GM19452 (cell line): ENCODE data around the gene NFE2L2.
"Not testable (repeated sequence)": the region's sequence is repeated elsewhere in the genome, so short reads cannot be mapped to it uniquely, and the experiment has no call there.

Experiments used
- ATAC-seq: cut with Tn5 transposase; IDR thresholded peaks from one replicate; pipeline ENCODE4 v1.9.1; 2021; ENCODE audit not compliant: unreplicated experiment

The NFE2L2 gene

DNA sequence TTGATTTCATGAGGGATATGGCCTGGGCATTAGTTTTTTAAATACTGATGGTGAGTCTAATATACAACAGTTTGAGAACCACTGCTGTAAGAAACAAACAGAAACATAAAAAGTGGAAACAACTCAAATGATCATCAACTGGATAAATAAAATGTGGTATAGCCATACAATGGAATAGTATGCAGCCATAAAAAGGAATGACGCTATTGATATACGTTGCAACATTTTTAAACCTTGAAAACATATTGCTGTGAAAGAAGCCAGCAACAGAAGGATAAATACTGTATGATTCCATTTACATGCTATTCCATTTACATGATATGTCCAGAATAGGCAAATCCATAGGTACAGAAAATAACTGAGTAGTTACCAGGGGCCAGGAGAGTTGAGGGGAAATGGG lies 6.5 kb downstream of the NFE2L2 start:
- ATAC-seq = no peak

DNA sequence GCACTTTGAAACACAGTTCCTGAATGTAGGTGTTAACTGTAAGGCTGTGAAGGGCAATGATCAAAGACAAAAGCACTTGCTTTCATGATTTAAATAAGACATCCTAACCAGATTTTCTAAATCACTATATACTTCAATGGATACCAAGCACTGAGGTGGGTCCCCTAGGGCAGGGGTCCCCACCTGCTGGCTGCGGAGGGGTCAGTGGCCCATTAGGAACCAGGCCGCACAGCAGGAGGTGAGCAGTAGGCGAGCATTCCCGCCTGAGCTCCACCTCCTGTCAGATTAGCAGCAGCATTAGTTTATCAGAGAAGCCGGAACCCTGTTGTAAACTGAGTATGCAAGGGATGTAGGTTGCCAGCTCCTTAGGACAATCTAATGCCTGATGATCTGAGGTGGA lies 7.1 kb downstream of the NFE2L2 start:
- no peak for ATAC-seq

DNA sequence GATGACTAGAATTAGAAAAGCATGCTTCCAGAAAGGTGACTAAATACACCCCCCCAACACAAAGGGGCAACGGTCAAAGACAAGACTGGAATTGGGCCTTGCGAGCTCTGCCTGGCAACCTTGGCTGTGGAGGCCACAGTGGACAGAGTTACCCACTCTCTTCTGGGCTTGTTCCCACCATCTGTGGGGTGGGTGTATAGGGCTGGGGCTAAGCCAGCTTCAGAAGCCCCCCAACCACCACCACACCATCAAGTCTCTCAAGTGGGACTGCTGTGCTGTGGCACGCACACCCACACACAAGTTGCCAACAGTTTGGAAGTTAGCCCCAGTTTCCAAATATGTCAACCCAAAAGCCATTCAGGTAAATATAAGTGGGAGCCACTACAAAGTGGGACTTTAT lies 7.8 kb downstream of the NFE2L2 start:
- no peak for ATAC-seq

DNA sequence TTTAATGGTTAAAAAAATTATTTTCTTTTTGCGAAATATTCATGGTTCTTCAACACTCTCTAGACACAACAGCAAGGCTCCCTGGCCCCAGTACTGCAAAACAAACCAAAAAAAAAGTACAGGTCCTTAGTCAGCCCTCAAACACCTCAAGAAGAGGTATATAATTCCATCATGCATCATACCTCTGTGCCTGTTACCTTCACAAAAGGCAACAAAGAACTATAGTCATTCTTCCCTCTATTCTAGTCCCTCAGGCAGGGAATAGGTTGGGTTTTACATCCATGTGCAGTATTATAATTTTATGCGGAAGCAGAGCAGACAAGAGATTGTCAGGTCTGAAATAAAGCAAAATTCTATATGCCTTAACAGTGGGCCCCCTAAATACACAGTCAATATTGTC lies 8.5 kb downstream of the NFE2L2 start:
- no peak for ATAC-seq

DNA sequence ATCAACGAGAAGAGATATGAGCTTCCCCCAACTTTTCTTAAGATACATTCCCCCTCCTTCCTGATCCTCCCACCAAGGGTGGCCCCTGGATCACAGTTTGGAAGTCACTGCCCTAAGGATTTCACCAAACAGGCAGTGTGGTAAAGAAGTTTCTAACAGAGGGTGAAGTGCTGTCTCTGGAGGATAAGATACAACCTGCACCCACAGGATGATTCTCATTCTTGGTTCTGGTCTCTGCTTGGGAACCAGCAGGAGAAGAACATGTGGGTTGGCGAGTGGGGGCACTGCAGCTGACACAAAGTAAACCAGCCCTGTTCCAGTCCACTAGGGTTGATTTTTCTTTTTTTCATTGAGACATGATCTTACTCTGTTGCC lies 9.3 kb downstream of the NFE2L2 start:
- ATAC-seq = no peak

DNA sequence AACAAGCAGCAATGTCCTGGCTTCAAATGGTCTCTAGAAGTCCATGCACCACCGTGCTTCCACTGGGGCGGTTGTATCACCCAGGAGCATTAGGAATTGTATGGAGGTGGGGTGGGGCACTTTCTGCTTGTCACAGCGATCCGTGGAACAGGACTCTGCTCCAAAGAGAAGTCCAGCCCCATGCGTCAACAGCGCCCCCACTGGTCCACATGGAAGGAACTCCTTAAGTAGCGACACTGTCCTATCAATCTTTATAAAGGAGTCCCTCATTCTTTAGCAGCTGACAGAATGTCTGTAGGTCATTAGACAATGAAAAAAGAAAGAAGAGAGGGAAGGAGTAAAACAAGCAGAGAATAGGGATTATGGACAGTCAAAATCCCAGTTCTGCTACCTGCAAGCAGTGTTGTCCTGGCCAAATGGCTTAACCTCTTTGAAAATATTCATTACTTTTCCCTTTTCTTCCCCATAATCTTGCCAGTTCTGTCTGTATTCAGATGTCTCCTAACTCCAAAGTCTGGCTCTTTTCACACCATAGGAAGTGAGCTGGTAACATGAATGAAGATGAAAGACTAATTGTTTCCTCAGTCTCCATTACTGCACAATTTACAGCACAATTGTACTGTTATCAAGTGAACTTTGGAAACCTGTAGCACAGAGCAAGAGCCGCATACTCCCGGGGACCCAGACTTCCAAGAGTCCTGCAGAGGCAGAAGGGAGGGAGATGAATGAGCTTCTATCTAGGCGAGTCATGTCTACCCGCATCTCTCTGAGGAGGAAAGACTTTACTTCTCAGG lies 9.9 kb downstream of the NFE2L2 start:
- no peak for ATAC-seq

DNA sequence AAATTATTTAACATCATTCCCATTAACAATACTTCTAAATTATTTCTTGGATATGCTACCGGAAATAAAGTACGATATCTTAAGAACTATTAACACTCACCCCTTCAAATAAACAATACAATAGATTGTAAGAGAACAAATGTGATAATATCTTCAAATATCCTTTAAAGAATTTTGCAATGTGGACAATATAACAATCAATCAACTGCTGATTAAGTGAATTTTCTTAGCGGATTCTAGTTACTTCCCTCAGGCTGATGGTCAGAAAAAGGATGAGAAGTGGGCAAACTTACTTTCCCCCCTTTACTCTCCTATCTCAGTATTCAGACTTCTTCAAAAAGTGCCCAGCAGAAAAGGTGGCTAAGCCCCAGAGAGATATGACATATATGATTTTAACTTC lies 10.8 kb downstream of the NFE2L2 start:
- no peak for ATAC-seq

DNA sequence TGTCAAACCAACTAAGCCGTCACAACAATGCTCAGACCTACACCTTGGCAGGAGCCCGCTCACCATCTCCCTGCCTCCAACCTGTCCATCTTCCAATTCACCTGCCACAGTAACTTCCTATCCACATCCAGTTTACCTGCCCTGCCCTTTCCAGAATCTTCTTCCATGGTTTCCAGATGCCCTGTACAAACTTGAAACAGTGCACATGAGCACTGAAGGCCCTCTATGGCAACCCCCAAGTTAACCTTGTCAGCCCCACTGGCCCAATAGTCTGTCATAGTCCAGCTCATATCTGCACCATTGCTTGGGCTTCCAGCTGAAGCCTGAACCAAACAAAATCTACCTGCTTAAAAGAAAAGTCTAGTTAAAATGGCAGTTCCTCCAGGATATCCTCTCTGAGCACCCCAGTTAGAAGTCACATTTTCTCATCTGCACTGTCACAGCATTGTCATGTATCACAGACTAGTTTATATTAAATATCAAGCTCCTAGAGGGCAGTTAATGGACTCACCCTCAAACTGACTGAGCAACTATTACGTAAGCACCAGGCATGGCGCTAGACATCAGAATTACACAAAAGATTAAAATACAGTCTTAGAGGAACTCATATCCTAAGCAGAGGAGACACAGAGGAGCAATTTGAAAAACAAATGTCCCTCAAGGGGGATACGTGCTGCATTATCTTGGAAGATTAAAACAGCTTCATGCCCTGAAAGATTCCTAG lies 11.6 kb downstream of the NFE2L2 start:
- ATAC-seq = no peak

DNA sequence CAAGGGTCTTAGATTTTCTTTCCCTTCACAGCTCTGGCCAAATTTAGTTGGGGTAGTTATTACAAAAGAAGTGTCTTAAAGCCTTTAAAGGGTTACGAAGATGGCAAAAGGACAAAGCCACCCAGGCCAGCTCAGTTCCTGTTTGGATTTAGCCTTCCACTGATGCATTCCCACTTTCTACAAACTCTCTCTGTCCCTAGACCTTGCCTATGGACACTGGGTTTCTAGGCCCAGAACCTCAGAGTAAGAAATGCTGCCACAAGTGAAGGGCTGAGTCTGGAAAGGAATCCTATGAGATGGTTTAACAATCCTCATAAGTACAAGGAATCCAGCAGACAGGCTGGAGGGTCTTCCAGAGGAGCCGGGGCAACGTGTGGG lies 13.4 kb downstream of the NFE2L2 start:
- ATAC-seq = no peak

DNA sequence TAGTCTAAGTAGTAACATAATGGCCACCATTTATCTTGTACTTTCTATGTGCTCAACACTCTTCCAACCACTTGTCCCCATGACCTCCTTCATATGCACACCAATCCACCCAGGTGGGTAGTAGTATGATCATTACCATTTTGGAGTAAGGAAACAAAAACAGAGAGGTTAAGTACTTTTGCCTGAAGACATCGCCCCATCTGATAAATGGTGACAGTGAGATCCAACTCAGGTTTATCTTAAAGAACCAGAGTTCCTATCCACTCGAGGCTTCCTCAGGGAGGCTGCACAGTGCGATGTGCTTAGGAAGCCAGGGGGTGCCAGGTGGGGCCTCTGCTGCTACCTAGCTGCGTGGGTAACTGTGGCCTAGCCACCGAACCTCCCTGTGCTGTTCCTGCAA lies 14.1 kb downstream of the NFE2L2 start:
- no peak for ATAC-seq

DNA sequence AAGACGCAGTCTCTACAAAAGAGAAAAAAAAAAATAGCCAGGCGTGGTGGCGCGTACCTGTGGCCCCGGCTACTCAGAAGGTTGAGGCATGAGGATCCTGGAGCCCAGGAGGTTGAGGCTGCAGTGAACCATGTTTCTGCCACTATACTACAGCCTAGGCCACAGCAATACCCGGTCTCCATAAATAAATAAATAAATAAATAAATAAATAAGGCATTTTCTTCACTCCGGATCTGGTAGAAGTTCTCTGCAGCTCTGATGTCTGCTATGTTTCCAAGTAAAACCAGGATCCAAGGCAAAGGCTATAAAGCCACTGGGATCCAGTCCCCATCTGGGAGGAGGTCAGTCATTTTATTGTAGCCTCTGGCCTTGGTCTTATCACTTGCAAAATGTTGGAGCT lies 15.5 kb downstream of the NFE2L2 start:
- ATAC-seq = no peak

DNA sequence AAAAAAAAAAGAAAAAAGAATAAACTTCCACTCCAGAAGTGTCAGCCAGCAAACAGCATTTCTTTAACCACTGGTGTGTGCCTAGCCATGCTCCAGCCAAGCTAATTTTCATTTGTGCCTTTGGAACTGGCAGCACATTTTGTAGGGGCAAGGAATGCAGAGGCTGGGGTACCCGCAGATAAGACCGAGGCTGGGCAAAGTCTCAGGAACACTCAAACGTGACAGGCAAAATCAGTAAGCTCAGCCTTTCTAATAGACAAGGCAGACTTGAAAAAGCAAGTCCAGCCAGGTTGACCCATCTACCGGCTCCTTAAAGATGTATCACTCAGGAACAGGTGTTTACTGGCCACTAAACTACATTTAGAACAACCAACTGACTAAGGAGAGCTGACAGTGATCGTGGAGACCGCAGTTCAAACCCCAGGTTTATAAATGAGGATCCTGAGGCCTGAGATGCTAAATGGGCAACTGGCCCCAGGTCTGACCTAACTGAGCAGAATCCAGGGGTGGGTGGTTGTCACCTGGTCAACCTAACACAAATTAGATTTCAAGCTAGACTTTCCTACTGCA lies 16.7 kb downstream of the NFE2L2 start:
- no peak for ATAC-seq

DNA sequence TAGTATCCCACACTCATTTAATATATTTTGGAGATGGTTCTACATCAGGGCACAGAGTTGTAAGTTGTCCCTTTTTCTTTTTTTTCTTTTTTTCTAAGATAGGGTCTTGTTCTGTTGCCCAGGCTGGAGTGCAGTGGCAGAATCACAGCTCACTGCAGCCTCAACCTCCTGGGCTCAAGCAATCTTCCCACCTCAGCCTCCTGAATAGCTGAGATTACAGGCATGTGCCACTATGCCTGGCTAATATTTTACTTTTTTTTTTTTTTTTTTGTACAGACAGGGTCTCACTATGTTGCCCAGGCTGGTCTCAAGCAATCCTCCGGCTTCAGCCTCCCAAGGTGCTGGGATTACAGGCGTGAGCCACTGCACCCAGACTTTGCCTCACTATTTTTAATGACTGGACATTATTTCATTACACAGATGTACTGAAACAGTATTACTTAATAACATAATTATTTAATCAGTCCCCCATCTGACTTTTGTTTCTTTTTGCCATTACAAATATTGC lies 17.9 kb downstream of the NFE2L2 start:
- ATAC-seq = not testable (repeated sequence)

DNA sequence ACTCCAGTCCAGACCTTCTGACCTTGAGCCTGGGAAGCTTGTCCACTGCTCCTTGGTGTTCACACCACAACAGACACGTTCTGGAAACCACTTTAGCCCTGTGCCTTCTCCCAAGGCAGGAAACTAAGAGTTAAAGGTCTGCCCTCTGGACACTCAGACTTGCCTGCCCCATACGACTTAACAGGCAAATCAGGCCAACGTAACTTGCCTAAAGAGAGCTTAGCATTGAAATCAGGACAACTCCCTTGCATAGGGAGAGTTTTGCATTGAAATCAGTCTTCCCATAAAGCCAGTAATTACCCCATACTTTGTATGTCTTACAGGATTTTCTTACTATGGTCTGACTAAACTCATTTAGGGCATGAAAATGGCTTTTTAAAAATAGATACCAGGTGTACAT lies 18.5 kb downstream of the NFE2L2 start:
- no peak for ATAC-seq

DNA sequence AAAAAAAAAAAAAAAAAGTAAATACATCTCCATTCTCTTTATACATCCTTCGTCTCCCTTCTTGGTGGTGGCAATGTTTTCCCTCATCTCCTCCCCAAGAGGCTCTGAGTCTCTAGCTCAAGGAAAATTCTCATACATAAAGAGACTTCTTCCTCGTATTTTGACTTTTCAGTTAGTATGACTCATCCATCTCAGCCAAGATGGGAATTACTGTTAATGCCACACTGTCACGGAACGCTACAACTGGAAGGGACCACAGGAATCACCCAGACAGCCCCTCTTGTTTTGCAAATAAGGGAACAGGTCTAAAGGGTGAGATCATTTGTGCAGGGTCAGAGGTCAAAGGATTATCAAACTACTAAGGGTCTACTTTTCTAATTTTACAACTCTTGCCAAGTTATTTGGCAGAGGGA lies 19.5 kb downstream of the NFE2L2 start:
- no peak for ATAC-seq

DNA sequence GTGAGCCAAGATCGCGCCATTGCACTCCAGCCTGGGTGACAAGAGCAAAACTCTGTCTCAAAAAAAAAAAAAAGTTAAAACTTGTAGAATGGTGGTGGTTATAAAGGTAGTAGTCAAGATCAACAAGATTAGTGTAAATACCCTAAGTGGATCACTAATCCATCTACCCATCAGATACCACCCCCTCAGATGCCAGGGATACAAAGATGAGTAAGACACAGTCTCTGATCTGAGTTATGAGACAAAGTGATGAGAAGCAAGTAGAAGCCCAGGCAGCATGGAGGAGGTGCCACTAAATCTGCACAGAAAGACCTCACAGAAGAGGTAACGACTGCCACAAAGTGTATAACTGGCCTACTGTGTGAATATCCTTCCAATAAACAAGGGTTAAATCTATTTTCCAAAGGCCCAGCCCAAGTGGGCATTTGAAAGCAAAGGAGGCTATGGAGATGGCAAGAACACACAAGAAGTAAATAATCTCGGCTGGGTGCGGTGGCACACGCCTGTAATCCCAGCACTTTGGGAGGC lies 20.2 kb downstream of the NFE2L2 start:
- no peak for ATAC-seq

DNA sequence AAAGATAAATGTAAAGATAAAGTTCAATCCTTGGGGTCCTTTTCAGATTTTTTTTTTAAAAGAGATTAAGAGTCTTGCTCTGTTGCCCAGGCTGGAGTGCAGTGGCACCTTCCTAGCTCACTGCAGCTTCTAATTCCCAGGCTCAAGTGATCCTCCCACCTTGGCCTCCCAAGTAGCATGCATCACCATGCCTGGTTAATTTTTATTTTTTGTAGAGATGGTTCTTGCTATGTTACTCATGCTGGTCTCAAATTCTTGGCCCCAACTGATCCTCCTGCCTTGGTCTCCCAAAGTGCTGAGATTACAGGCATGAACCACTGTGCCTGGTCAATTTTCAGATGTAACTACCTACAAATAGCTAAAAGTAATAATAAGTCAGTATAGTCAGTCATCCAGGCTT lies 21.1 kb downstream of the NFE2L2 start:
- no peak for ATAC-seq

DNA sequence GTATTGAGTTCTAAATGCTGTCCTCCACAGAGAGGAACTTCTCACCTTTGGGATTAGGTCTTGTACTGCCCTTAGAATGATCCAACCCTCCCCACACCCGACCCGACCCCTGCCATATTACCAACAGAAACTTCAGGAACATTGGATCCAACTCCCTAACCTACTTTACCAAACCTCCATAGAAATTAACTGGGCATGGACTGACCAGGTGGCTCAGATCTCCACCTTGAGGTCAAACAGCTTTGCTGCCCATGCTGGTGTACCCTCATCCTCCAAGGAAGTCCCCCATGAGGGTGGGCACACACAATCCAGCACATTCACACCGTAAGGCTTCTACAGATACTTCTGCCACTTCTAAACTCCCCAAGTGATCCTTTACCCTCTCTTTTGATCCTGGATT lies 21.5 kb downstream of the NFE2L2 start:
- ATAC-seq = no peak

DNA sequence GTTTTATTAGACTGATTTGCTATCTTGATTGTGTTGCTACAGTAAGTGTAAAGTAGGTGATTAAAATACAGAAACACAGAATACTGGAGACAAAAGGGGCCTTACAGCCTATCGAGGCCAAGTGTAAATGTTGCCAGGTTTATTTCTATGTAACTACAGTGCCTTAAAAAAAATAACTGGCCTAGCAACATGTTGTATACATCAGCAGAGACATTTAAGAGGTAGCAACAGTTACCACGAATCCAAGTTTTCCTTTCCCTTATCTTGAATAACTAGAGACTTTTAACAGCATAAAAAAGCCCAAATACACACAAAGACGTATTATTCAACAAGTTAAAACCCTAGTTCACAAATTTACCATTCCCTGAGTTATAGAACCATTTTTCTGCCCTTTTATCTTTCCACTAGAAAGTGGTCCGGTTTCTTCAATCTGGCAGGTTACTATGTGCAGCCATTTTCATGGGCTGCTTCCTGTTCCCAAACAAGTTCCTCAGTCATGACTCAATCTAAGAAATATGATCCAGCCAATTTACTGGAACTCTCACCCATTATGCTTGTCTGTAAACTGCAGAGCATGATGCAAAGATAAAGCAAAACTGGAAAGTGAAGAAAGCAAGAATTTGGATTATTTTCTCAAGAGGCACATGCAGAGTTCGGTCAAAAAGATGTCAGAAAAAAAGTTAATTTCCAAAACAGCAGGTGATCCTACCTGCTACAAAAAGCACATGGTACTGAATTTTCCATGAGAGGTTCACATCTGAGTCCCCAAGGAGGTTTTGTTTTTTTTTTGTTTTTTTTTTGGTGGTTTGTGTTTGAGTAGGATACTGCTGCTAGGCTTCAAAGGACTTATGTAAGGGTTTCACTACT lies 22.2 kb downstream of the NFE2L2 start:
- ATAC-seq = no peak

DNA sequence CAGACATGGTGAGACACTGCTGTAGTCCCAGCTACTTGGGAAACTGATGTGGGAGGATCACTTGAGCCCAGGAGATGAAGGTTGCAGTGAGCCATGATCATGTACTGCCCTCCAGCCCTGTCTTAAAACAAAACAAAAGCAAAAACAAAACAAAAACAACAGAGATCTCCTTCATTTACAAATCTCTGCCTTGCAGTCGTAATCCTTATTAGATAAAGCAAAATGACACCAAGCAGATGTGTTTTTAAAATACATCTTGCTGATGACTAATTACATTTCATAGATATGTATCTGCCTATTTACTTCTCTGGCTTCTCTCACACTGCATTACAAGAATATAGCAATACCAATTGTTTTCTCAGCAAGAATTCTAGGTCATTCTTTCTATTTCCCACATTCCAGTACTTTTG lies 22.8 kb downstream of the NFE2L2 start:
- ATAC-seq = no peak
